NCI-H748 treated with DMSO at 0.1 percent for 48 hours (cell line): Measurements from ENCODE around the gene CSGALNACT2.
"Not testable (repeated sequence)": the region's sequence is repeated elsewhere in the genome, so short reads cannot be mapped to it uniquely, and the experiment has no call there.

ENCODE experiments used
- DNase-seq: peaks from one replicate; lab custom pipeline; 2025; lab: John Stamatoyannopoulos, UW

The CSGALNACT2 gene

GRCh38 chr10:43138021-43138756, at the start of gene CSGALNACT2:
Gene CSGALNACT2, plus strand, starts transcription at chr10:43138445. Its CDS starts 16,705 bp downstream, at chr10:43155150.
- peak; percentile 49 for DNase-seq

- DNase-seq, result no peak
Observed at GRCh38 chr10:43089519-43089918, 48.7 kb upstream of the CSGALNACT2 start.

GRCh38 chr10:43090188-43090587, 48.1 kb upstream of the CSGALNACT2 start:
- DNase-seq, result no peak

GRCh38 chr10:43090664-43091063, 47.6 kb upstream of the CSGALNACT2 start:
- no peak for DNase-seq

GRCh38 chr10:43091846-43092245, 46.4 kb upstream of the CSGALNACT2 start:
- DNase-seq, result no peak

- DNase-seq, result no peak
Observed at GRCh38 chr10:43093423-43094076, 44.7 kb upstream of the CSGALNACT2 start.

GRCh38 chr10:43094085-43094484, 44.2 kb upstream of the CSGALNACT2 start:
- DNase-seq, result no peak

GRCh38 chr10:43099339-43099738, 38.9 kb upstream of the CSGALNACT2 start:
- DNase-seq, result not testable (repeated sequence)

GRCh38 chr10:43099928-43100327, 38.3 kb upstream of the CSGALNACT2 start:
- no peak for DNase-seq

- DNase-seq, result no peak
Observed at GRCh38 chr10:43100366-43100765, 37.9 kb upstream of the CSGALNACT2 start.

GRCh38 chr10:43102063-43102828, 36.0 kb upstream of the CSGALNACT2 start:
- no peak for DNase-seq

- DNase-seq, result peak; percentile 52
Observed at GRCh38 chr10:43105102-43105955, 32.9 kb upstream of the CSGALNACT2 start.

GRCh38 chr10:43105956-43106229, 32.4 kb upstream of the CSGALNACT2 start:
- DNase-seq, result no peak

- DNase-seq, result no peak
Observed at GRCh38 chr10:43106256-43107091, 31.8 kb upstream of the CSGALNACT2 start.

GRCh38 chr10:43108951-43109350, 29.3 kb upstream of the CSGALNACT2 start:
- no peak for DNase-seq

- DNase-seq, result no peak
Observed at GRCh38 chr10:43109671-43110249, 28.5 kb upstream of the CSGALNACT2 start.

- DNase-seq, result no peak
Observed at GRCh38 chr10:43110338-43111071, 27.7 kb upstream of the CSGALNACT2 start.

GRCh38 chr10:43111101-43111500, 27.1 kb upstream of the CSGALNACT2 start:
- DNase-seq, result no peak

- DNase-seq, result no peak
Observed at GRCh38 chr10:43111921-43112607, 26.2 kb upstream of the CSGALNACT2 start.

GRCh38 chr10:43112608-43112961, 25.7 kb upstream of the CSGALNACT2 start:
- no peak for DNase-seq
